Kidney (tissue), 14 donors: ENCODE data around the gene CYTH3. TPM values are rescaled to one million over a fixed set of nuclear protein-coding genes. Genes with fewer than 3 reads are reported as not detected.

ENCODE experiments used
- DNase-seq, 5 donors: peaks; one replicate each; pipeline ENCODE4 v3.0.0-alpha.2; 2013 to 2020
- FAIRE-seq: peaks from 2 replicates; lab custom pipeline; 2012; peaks lifted over from hg19 to GRCh38; lab: Jason Lieb, UNC
- H3K27ac ChIP-seq, 2 donors: one replicate each; pipeline ENCODE4 v1.7.0; 2013; ENCODE audit warnings: low read depth in 2 of 2, low read length in 2 of 2, inconsistent platforms in 1 of 2
- H3K27me3 ChIP-seq: one replicate; pipeline ENCODE4 v1.7.1; 2013; ENCODE audit warnings: low read length, inconsistent platforms; ENCODE audit not compliant: control insufficient read depth, insufficient read depth
- H3K36me3 ChIP-seq, 3 donors: one replicate each; pipeline versions ENCODE4 v1.7.0 to v1.7.1; 2013; ENCODE audit warnings: low read length in 3 of 3, control low read depth in 1 of 3, inconsistent platforms in 1 of 3; ENCODE audit not compliant: insufficient read depth in 3 of 3, control insufficient read depth in 2 of 3
- H3K4me1 ChIP-seq, 3 donors: one replicate each; pipeline versions ENCODE4 v1.7.0 to v1.7.1; 2013; ENCODE audit warnings: low read length in 3 of 3, inconsistent platforms in 1 of 3, low read depth in 1 of 3; ENCODE audit not compliant: control insufficient read depth in 2 of 3, insufficient read depth in 2 of 3
- H3K4me3 ChIP-seq, 3 donors: one replicate each; pipeline versions ENCODE4 v1.7.0 to v1.8.1; 2013; ENCODE audit warnings: low read length in 3 of 3, control low read depth in 1 of 3, inconsistent platforms in 1 of 3
- H3K9ac ChIP-seq, 3 donors: one replicate each; pipeline versions ENCODE4 v1.7.0 to v1.7.1; 2013; ENCODE audit warnings: low read length in 3 of 3, control low read depth in 1 of 3, inconsistent platforms in 1 of 3
- H3K9me3 ChIP-seq, 3 donors: one replicate each; pipeline versions ENCODE4 v1.7.0 to v1.7.1; 2013; ENCODE audit warnings: low read length in 3 of 3, control low read depth in 1 of 3, inconsistent platforms in 1 of 3; ENCODE audit not compliant: control insufficient read depth in 2 of 3, insufficient read depth in 1 of 3
- CTCF ChIP-seq: IDR thresholded peaks from 3 replicates; pipeline ENCODE4 v1.5.1; 2012; ENCODE audit warnings: mild to moderate bottlenecking, moderate library complexity, borderline replicate concordance; ENCODE audit not compliant: insufficient read depth; ENCODE audit errors: extremely low read depth
- intact Hi-C: fragments of 100-400 bp; cut with DNase I; formaldehyde crosslinking; loops from one replicate; pipeline ENCODE4 v1.11.1; 2022
- polyA plus RNA-seq: library from polyadenylated mRNA; stranded (reverse); fragments of 350-450 nt; fragmentation: Illumina TruSeq; extraction: RNeasy Lipid Tissue Mini Kit (QIAGEN cat#74804); gene quantifications from one replicate; pipeline ENCODE4 v1.2.3, GENCODE V29; 2014; ENCODE audit warnings: low read depth, low replicate concordance; ENCODE audit not compliant: insufficient read depth
- total RNA-seq: library from RNA; stranded (reverse); fragmentation: NEBNext Ultra II Directional; extraction: Animal tissue kit (Norgen Biotek cat#: 25700); gene quantifications from one replicate; pipeline ENCODE4 v1.2.1, GENCODE V29; 2021
- donor health status: control.
- donor health status: control.
- donor health status: control.
- donor health status: control.
- donor health status: control.
- donor health status: DM: yes; HTN: yes; CAD: no.
- donor health status: Normal renal cell carcinoma (clear cell type).

CYTH3 gene
- total and polyA plus RNA-seq, 2 donors from 2014 or later, result 9.1 to 18.5 TPM

GRCh38 chr7:6146666-6147065 lies 125.8 kb downstream of the CYTH3 start:
- intact Hi-C loops, result no loop called here
- Histone ChIP-seq H3K36me3 (peaks cover 16 to 70% (median 46%) of the 10 kb centered on the region in 3 donors), H3K9ac (no peak overlapping the region), H3K9me3 (no peaks in the 10 kb centered on the region), H3K4me1 (peaks cover 0 to 2% (median 0%) of the 10 kb centered on the region in 3 donors), H3K27me3 (no peaks in the 10 kb centered on the region), H3K4me3 (no peak overlapping the region), H3K27ac (no peak overlapping the region)
- TF ChIP-seq CTCF, result no peak
- FAIRE-seq (no peak), DNase-seq (no peak)

GRCh38 chr7:6143997-6144396 lies 128.4 kb downstream of the CYTH3 start:
- no peak for TF ChIP-seq CTCF
- H3K27me3 ChIP-seq, result no peaks in the 10 kb centered on the region
- H3K27ac ChIP-seq, result no peak overlapping the region
- FAIRE-seq (no peak), DNase-seq (no peak)
- no peaks in the 10 kb centered on the region for H3K4me1 ChIP-seq
- no peak overlapping the region for H3K9ac ChIP-seq
- no peaks in the 10 kb centered on the region for H3K9me3 ChIP-seq
- intact Hi-C loops, result no loop called here
- H3K36me3 ChIP-seq, result peaks cover 6 to 64% (median 41%) of the 10 kb centered on the region in 3 donors
- no peak overlapping the region for H3K4me3 ChIP-seq

- no peak for TF ChIP-seq CTCF
These were observed 129.5 kb downstream of the CYTH3 start for GRCh38 chr7:6142871-6143380.

More at GRCh38 chr7:6142871-6143380, 129.5 kb downstream of the CYTH3 start:
- FAIRE-seq (no peak), DNase-seq (no peak)
- Histone ChIP-seq H3K4me3 (no peak overlapping the region), H3K9ac (no peak overlapping the region), H3K4me1 (no peaks in the 10 kb centered on the region), H3K9me3 (no peaks in the 10 kb centered on the region), H3K36me3 (peaks cover 6 to 59% (median 38%) of the 10 kb centered on the region in 3 donors), H3K27ac (no peak overlapping the region), H3K27me3 (no peaks in the 10 kb centered on the region)
- intact Hi-C loops, result no loop called here
